ENCODE results near the gene INO80B.

DNA sequence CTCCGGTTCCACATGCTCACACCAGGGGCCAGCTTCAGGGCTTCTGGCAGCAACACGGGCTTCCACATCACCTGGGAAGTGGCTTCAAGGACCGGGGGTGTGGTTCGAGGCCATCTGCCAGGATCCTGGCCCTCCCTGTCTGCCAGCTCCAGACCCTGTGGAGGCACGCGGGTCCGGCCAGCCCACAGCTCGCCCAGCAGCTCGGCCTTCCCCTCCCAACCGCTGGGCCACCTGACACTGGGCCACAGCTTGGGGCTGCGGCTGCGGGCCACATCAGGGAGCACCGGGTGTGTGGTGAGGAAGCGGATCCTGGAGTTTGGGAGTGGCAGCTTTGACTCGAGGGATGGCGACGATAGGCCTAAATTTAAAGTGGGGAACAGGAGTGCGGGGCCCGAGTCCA, 40.4 kb upstream of the INO80B start:
- no peak for TF ChIP-seq SIN3A (IDR thresholded peaks at IDR 0.05; ENCODE audit: low read depth)
- no peak for TF ChIP-seq FOSL1 (IDR thresholded peaks at IDR 0.05; ENCODE audit: low read depth)
- TF ChIP-seq POLR2A (IDR thresholded peaks at IDR 0.05; ENCODE audit: borderline replicate concordance, extremely low read depth, insufficient read depth, insufficient read length): no peak
- TF ChIP-seq, protein P1, sequence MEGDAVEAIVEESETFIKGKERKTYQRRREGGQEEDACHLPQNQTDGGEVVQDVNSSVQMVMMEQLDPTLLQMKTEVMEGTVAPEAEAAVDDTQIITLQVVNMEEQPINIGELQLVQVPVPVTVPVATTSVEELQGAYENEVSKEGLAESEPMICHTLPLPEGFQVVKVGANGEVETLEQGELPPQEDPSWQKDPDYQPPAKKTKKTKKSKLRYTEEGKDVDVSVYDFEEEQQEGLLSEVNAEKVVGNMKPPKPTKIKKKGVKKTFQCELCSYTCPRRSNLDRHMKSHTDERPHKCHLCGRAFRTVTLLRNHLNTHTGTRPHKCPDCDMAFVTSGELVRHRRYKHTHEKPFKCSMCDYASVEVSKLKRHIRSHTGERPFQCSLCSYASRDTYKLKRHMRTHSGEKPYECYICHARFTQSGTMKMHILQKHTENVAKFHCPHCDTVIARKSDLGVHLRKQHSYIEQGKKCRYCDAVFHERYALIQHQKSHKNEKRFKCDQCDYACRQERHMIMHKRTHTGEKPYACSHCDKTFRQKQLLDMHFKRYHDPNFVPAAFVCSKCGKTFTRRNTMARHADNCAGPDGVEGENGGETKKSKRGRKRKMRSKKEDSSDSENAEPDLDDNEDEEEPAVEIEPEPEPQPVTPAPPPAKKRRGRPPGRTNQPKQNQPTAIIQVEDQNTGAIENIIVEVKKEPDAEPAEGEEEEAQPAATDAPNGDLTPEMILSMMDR (IDR thresholded peaks at IDR 0.05 in 2 of 3, conservative IDR thresholded peaks at IDR 0.05 in 1 of 3; ENCODE audit: borderline replicate concordance in 1 of 3, insufficient read depth in 1 of 3, low read depth in 2 of 3, low read length in 2 of 3): no peak
- TF ChIP-seq EGR1 (IDR thresholded peaks at IDR 0.05; ENCODE audit: low read depth): no peak
- no peak for TF ChIP-seq EZH2phosphoT487 (IDR thresholded peaks at IDR 0.05; ENCODE audit: borderline replicate concordance)
- no peak for TF ChIP-seq MAX (IDR thresholded peaks at IDR 0.05)
- no peak for TF ChIP-seq POLR2AphosphoS5 (IDR thresholded peaks at IDR 0.05; ENCODE audit: low read depth, low read length)
- no peak for TF ChIP-seq EZH2 (IDR thresholded peaks at IDR 0.05)
- TF ChIP-seq SRF (IDR thresholded peaks at IDR 0.05; ENCODE audit: low read depth): no peak
- no peak for TF ChIP-seq ZNF274 (IDR thresholded peaks at IDR 0.05; ENCODE audit: low read depth, low read length)
- TF ChIP-seq CEBPB (IDR thresholded peaks at IDR 0.05; ENCODE audit: low read depth): no peak
- no peak for TF ChIP-seq TCF7L2 (IDR thresholded peaks at IDR 0.05; ENCODE audit: borderline replicate concordance, extremely low read depth, insufficient read depth, insufficient read length)
- TF ChIP-seq ELF1 (IDR thresholded peaks at IDR 0.05; ENCODE audit: borderline replicate concordance, low read depth): no peak

All from HCT116 (cell line).